ENCODE data around the gene ADAM11.
A peak's percentile ranks its signal among the peaks of the same experiment; 100 is the strongest.

The ADAM11 gene

DNA sequence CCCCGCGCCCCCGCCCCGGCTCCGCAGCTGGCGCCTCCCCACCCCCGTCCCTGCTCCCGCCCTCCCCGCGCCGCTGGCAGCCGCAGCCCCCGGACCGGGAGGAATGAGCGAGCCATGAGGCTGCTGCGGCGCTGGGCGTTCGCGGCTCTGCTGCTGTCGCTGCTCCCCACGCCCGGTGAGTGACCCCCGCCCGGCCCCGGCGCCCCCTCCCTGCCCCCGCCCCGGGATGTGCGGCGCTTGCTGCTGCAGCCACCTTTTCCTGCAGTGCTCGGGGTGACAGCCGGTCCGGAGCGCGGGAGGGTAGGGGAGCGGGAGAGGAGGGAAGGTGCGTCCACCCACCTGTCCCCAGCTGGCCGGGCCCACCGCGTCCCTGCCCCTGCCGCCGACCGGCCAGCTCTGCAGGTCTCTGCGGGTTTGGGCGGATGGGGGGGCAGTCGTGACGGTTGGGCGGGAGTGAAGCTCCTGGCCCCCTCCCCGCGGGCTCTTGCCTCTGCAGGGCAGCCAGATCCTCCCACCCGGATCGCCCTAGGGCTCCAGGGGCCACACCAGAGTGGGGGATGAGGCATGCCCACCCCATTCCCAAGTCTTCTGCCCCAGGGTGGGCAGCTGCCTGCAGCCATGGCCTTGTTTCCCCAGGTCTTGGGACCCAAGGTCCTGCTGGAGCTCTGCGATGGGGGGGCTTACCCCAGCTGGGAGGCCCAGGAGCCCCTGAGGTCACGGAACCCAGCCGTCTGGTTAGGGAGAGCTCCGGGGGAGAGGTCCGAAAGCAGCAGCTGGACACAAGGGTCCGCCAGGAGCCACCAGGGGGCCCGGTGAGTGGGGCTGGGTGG lies 513 bp downstream of the ADAM11 start:
- DNase-seq = no peak

DNA sequence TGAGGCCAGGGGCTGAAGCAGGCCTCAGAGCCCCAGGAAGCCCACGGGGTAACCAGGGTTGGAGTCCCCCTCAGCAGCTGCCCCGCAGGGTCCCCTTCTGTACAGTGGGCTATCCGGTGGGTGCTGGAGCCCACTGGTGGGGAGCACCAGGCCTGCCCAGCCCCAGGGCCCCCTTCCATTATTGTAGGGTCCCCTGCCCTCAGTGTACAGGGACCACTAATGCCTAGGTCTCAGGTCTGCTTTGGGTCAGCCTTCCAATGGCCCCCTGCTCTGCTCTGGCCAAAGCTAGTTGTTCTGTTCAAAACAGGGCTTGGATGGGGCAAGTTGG lies 1.1 kb downstream of the ADAM11 start:
- DNase-seq = no peak

DNA sequence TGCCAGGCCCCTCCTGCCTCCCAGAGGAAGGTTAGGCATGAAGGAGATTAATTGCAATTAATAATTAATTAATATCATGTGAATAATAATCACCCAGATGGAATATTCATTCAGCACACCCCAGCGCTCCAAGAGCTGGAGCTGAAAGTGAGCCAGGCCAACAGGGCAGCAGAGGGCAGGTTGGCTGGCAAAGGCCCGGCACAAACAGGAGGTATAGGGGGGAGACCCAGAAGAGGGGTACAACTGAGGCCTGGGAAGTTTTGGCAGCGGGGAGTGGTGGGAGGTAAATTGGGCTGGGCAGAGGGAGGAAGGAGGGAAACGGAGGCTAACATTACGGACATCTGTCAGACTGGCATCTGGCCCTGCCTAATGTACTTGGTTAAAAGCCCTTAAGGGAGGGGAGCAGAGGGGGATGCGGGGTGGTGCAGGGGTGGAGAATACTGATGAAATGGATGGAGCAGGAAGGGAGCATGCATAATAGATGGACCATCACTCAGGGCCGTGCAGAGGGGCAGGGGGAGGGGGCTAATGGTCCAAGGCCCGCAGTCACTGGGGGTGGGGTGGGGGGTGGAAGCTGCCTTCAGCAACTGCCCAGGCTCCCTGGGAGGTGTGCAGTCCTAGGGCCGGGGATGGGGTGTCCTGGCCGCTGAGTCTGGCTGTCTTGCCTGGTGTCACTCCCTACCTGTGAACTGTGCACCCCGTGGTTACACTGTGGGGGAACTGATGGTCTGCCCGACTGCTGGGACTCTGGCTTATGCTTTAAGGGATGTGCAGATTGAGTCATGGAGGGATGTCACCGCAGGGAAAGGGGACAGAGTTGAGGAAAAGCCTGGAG lies 1.9 kb downstream of the ADAM11 start:
- DNase-seq = no peak

DNA sequence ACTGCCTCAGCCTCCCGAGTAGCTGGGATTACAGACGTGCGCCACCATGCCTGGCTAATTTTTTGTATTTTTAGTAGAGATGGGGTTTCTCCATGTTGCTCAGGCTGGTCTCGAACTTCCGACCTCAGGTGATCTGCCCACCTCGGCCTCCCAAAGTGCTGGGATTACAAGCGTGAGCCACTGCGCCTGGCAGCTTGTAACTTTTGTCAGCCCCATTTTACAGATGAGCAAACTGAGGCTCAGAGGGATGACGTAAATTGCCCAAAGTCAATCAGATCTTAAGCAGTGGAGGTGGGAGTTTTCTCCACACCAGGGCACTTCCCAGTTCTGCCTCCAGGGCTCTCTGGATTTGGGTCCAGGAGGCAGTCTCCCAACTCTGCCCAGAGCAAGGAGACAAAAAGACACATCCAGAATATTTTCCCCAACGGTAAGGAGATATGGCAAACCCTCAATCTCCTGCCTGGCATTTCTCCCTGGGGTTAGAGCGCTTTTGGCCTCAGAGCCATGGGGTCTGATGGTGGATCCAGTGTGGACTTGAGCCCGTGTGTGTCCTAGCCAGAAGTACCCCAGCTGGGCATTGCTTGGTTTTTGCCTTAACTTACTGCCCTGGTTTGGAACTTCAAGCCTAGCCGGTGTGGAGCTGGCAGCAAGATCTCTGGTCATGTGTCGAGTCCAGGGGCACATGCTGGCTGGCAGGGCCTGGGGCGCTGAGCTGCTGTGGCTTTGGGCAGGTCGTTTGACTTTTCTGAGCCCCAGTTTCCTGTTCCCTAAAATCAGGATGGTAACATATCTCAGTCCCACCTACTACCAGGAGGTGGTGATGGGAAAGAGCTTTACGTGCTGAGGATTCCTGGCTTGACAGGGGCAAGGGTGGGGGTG lies 3.4 kb downstream of the ADAM11 start:
- DNase-seq = no peak

DNA sequence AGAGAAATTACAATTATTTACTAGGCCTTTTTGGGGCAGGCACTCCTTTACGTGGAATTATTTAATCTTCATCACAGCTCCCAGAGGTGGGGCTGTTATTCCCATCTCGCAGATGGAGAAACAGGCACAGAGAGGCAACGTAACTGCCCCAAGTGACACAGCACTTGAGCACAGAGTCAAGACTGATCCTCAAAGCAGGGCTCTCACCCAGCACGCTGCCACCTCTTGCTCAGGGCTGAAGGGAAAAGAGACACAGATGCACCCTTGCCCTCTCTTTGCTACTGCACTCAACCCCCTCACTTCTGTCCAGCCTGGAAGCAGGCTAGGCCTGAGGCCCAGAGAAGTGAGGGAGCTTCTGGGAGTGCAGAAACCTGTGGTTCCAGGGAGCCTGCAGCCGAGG lies 4.4 kb downstream of the ADAM11 start:
- no peak for DNase-seq

DNA sequence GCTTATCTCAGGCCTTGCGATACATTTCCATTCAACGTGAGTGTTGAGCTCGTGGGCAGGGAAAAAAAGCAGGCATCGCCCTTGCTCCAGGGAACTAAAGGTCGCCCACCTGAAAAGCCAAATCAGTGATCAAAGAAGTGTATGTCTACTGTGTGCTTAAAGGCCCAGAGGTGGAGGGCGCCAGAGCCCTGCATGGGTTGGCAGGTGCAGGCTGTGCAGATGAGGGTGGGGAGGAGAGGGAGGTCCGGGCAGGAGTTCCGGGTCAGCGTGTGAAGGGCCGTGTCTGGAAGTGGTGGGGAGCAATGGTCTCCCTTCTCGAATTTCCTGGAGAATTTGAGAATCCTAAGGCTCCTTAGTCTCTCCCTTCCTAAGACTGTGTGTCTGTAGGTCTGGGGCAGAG lies 7.2 kb downstream of the ADAM11 start:
- no peak for DNase-seq

DNA sequence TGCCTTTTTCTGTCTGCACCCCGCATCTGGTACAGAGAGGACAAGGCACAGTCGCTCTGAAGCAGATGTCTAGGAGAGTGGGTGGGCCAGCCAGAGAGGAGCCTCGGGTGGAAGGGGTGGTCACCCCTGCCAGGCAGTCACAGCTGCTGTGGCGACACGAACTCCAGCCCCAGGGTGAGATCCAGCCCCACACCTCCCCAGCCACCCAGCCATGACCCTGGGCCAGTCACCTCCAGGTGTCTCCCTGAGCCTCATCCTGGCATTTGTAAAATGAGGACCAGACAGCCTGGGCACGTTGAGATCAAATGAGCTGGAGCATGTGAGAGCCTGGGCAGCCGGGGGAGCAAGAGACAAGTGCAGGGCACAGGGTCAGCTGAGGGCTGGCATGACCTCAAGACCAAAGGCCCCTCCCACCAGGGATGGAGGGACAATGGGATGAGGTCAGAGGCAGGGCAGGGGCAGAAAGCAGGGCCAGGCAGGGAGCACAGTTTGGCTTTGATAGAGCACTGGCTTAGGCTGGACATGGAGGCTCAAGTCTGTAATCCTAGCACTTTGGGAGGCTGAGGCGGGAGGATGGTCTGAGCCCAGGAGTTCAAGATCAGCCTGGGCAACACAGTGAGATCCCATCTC lies 7.7 kb downstream of the ADAM11 start:
- no peak for DNase-seq

DNA sequence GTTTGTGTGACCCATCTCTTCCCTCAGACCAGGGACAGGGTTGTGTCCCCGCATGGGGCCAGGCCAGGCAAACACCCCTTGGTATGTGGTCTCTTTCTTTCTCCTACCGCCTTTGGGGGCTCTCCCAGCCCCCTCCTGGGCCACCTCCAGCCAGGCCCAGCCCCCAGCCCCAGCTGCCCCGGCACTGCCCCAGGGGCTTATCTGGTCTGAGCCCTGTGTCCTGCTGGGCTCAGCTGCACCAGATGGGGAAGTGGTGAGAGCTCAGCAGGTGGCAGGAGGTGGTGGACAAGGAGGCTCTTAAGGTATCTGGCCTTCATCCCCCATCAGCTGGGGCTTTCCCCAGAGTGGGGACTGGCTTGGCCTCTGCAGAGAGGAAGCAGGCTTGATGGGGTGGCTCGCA lies 8.7 kb downstream of the ADAM11 start:
- no peak for DNase-seq

DNA sequence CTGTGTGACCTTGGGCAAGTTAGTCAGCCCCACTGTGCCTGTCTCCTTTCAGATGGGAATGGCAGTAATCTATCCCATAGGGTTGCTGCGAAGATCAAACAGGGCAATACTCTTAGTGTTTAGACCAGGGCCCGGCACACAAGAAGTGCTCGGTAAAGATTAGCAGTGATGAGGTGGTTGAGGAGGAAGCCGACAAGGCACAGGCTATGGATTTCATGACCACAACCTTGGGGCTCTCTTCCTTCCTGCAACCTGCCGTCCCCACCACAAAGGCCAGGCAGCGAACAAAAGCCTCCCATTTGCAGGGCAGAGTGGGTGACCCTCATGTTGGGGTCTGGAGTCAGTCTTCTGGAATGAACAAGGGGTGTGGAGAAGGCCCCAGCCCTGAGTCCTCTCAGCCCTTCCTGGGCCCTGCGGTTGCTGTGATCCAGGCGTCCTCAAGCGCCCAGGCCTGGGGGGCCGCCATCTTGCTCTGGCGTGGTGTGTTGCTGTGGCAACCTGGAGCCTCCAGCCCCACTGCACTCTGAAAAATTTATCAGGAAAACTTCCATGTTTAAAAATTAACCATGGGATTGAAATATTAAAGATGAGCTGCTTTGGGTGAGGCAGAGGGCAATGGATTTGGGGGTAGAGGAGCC lies 9.8 kb downstream of the ADAM11 start:
- no peak for DNase-seq

DNA sequence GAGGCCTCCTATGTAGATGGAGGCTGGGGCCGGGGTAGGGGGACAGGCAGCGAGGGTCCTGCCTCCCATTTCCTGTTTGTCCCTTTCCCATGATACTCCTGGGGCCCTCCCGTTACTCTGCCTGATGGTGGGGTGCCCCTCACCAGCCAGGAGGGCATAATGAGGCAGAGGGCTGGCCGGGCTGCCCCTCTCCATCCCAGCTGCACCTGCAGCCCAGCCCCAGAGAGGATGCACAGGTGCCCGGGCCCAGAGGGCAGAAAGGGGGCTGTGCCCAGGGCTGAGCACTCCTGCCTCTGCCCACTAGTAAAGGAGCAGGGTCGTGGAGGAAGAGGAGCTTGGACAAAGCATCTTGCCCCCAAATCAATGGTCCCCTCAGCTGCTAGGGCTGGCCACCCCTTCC lies 10.4 kb downstream of the ADAM11 start:
- no peak for DNase-seq

DNA sequence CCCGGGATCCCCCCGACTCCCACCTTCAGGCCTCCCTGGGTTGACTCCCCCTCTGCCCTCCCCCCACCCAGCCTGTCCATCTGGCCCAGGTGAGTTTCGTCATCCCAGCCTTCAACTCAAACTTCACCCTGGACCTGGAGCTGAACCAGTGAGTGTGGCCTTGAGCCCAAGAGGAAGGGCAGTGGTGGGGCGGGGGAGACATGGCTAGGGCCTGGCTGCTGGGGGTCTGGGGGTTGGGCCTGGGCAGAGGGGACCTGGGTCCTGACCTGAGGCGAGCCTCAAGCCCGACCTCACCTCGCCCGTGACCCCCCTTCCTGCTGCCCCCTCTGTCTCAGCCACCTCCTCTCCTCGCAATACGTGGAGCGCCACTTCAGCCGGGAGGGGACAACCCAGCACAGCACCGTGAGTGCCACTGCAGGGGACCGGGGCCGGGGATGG lies 10.9 kb downstream of the ADAM11 start:
- DNase-seq = no peak

DNA sequence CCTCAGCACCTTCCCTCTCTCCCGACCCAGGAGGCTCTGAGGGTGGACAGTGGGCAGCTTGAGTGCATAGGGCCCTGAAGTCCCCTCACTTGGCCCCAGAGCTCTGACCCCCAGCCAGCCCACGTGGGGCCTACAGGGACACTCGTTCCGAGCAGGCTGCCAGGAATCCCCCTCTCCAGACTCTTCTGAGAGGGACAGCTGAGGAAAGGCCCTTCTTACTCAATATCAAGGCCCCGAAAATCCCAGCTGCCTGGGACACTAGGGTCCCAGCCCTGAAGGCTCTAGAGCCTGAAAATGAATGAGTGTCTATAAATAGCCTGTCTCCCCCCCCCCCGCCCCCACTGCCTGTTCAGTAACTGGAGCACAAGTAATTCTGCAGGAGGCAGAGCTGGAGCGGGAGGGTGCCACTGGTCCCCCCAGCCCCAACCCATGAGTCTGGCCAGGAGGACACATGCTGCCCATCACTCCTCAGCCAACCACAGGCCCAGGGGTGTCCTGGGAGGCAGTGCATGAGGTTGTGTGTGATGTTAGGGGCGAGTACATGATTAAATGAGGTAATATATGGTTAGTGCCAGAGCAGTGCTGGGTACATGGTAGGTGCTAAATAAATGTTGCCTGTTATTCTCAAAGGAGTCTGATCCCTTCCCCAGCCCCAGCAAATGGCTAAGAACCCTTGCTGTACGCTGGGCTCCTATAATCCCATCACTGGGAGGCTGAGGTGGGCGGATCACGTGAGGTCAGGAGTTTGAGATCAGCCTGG lies 11.6 kb downstream of the ADAM11 start:
- DNase-seq = no peak

DNA sequence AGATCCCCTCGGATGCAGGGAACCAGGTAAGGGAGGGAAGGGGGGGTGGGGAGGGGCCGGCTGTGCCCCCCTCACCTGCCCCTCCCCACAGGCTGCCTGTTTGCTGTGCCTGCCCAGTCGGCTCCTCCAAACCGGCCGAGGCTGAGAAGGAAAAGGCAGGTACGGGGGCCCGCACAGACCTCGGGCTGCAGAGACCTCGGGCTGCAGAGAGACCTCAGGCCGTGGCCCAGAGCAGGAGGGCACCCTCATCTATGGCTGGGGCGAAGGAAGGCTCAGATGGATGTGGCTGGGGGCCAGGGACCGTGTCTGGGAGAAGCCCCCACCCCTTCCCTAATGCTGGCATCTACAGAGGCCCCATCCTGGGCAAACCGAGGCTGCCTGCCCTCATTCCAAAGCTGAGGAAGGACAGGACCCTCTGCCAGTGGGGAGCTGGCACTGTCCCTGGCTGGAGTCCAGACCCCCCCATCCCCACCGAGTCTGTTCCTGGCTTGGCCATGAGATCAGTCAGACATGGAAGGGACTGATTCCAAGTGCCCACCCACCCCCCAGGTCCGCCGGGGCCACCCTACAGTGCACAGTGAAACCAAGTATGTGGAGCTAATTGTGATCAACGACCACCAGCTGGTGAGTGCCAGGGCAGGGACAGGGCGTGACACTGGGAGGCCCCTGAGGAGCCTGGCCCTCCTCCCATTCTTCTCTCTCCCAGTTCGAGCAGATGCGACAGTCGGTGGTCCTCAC lies 13.7 kb downstream of the ADAM11 start:
- DNase-seq = no peak

DNA sequence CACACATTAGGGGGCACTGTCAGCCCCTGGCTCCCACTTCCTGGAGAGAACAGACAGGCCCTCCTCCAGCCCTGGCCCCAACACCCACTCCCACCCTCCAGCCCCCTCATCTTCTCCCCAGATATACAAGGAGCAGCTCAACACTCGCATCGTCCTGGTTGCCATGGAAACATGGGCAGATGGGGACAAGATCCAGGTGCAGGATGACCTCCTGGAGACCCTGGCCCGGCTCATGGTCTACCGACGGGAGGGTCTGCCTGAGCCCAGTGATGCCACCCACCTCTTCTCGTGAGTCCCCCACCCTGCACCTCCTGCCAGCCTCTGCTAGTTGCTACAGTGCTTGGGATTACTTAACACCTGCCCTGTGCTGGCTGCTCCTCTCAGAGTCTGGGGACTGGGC lies 14.4 kb downstream of the ADAM11 start:
- DNase-seq = no peak

DNA sequence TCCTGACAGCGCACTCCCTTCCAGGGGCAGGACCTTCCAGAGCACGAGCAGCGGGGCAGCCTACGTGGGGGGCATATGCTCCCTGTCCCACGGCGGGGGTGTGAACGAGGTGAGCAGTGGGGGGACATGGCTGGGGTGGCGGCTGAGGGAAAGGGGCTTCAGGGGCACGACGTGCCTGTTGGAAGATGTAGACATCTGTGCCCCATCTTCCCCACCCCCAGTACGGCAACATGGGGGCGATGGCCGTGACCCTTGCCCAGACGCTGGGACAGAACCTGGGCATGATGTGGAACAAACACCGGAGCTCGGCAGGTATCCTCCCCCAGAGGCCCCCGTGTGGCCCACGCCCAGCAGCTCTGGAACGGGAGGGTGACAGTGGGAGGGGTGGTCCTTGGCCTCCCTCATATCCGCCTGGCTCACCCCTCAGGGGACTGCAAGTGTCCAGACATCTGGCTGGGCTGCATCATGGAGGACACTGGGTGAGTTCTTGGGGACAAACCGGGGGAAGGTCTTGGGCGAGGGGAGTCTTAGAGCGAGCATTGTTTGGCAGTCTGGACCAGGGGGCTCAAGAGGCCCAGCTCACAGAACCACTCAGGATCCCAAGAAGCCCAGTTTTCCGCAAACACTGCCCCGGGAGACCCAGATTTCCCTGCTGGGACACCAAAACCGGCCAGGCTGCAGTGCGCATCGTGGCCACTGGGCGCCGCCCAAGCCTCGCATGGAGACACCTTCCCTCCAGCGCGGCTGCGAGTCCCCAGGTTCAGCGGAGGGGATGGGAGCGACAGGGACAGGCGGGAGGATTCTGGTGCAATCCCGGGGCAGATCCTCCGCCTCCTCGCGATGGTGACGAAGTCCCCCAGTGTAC lies 15.7 kb downstream of the ADAM11 start:
- DNase-seq = peak; percentile 35

DNA sequence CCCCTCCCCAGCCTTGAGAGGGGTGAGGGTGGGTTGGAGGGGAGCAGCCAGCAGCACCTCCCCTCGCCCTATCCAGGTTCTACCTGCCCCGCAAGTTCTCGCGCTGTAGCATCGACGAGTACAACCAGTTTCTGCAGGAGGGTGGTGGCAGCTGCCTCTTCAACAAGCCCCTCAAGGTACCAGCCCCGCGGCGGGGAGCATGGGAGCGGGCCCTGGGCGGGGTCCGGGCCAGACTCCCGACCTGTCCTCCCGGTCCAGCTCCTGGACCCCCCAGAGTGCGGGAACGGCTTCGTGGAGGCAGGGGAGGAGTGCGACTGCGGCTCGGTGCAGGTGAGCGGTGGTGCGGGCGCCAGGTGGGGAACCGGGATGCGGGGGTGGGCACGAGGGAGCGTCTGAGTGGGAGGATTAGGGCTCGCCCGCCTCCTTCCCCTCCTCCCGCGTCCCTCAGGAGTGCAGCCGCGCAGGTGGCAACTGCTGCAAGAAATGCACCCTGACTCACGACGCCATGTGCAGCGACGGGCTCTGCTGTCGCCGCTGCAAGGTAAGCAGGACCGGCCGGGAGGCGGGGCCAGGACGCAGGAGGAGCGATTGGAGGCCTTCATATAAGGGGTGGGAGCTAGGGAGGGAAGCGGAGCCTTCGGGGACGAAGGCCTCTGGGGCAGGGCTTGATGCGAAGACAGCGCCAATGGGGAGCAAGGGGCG lies 16.5 kb downstream of the ADAM11 start:
- DNase-seq = peak; percentile 87

DNA sequence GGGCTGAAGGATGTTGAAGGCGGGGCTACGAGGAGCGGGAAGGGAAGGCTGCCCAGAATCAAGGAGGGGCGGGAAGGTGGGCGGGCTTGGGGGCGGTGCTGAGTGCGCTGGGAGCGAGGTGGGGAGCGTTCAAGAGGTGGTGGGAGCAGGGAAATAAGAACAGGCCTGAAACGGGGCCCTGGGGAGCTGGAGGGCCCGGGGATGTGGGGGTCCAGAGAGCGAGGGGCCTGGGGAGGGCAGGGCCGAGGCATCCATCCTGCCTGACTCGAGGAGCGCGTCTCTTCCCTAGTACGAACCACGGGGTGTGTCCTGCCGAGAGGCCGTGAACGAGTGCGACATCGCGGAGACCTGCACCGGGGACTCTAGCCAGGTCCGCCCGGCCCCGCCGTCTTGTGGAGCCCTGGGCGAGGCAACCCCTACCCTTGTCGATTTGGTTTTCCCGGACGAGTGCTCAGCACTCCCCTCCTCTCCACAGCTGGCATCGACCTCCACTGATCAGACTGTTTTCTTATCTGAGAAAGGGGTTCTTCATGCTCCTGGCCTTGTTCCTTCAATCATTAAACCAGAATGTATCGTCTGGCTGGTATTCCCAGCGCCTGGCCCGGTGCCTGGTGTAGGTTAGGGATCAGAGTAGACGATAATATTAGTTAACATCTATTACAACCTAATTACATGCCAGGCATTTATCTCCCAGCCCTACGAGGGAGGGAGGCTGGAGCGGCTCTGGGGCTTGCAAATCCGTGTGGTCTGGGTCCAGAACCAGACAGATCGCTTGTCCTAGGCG lies 17.2 kb downstream of the ADAM11 start:
- no peak for DNase-seq
